Osteoblast (primary cell): ENCODE results near the gene CNNM1. TPM values are rescaled to one million over a fixed set of nuclear protein-coding genes. Genes with fewer than 3 reads are reported as not detected.

Experiments
- DNase-seq: peaks from one replicate; pipeline ENCODE4 v3.0.0; 2011; ENCODE audit warnings: low spot score, mixed read lengths; ENCODE audit not compliant: insufficient read length; ENCODE audit errors: missing footprints
- H2AFZ ChIP-seq: 2 replicates; pipeline ENCODE4 v1.6.0; 2011; ENCODE audit warnings: mild to moderate bottlenecking, low read length
- H3K27ac ChIP-seq: 2 replicates; pipeline ENCODE4 v1.5.1; 2011; ENCODE audit warnings: mild to moderate bottlenecking, low read depth, low read length, moderate library complexity
- H3K27me3 ChIP-seq: 2 replicates; pipeline ENCODE4 v1.6.0; 2012; ENCODE audit warnings: mild to moderate bottlenecking, control low read depth, inconsistent platforms, low read length, moderate library complexity; ENCODE audit not compliant: insufficient read depth
- H3K36me3 ChIP-seq: 2 replicates; pipeline ENCODE4 v1.5.1; 2011; ENCODE audit warnings: mild to moderate bottlenecking, low read length, control low read depth, moderate library complexity; ENCODE audit not compliant: insufficient read depth
- H3K4me1 ChIP-seq: 2 replicates; pipeline ENCODE4 v1.5.1; 2011; ENCODE audit warnings: mild to moderate bottlenecking, low read length, control low read depth, moderate library complexity; ENCODE audit not compliant: insufficient read depth
- H3K4me2 ChIP-seq: 2 replicates; pipeline ENCODE4 v1.6.0; 2011; ENCODE audit warnings: mild to moderate bottlenecking, low read length; ENCODE audit not compliant: insufficient read depth
- H3K4me3 ChIP-seq: fragments of 200-600 bp; sonication (generic); 3 replicates; pipeline ENCODE4 v1.5.1; 2012; ENCODE audit warnings: mild to moderate bottlenecking, low read length, inconsistent platforms; ENCODE audit not compliant: insufficient read depth
- H3K79me2 ChIP-seq: 2 replicates; pipeline ENCODE4 v1.6.0; 2012; ENCODE audit warnings: mild to moderate bottlenecking, low read length, control low read depth, inconsistent platforms; ENCODE audit not compliant: insufficient read depth
- H3K9me3 ChIP-seq: 2 replicates; pipeline ENCODE4 v1.5.1; 2011; ENCODE audit warnings: low read depth, low read length, control low read depth
- H4K20me1 ChIP-seq: 2 replicates; pipeline ENCODE4 v1.6.0; 2012; ENCODE audit warnings: mild to moderate bottlenecking, low read length, control low read depth; ENCODE audit not compliant: insufficient read depth
- CTCF ChIP-seq: IDR thresholded peaks from 2 replicates; pipeline ENCODE4 v1.5.1; 2011; ENCODE audit warnings: mild to moderate bottlenecking, low read depth, low read length, moderate library complexity; ENCODE audit errors: extremely low read depth
- total RNA-seq: library from RNA; depleted of rRNA; stranded (reverse); fragments of >200 nt; gene quantifications from 2 replicates; pipeline ENCODE4 v1.2.3, GENCODE V29; 2012

The CNNM1 gene
- total RNA-seq, 1 donor = 0.36 TPM

- no peaks in the 10 kb centered on the region for H3K36me3 ChIP-seq
- peaks cover 10% of the 10 kb centered on the region for H3K27me3 ChIP-seq
- TF ChIP-seq CTCF = no peak
- no peak overlapping the region for H2AFZ ChIP-seq
- no peak for DNase-seq
- no peak overlapping the region for H3K27ac ChIP-seq
- no peaks in the 10 kb centered on the region for H3K9me3 ChIP-seq
- H4K20me1 ChIP-seq = no peaks in the 10 kb centered on the region
- no peak overlapping the region for H3K4me2 ChIP-seq
- peaks cover 18% of the 10 kb centered on the region for H3K4me1 ChIP-seq
- H3K4me3 ChIP-seq = no peak overlapping the region
- no peaks in the 10 kb centered on the region for H3K79me2 ChIP-seq
Observed at GRCh38 chr10:99375426-99375825, 46.3 kb downstream of the CNNM1 start.

- H3K4me3 ChIP-seq = no peak overlapping the region
- H3K36me3 ChIP-seq = no peaks in the 10 kb centered on the region
- H3K27ac ChIP-seq = no peak overlapping the region
- H3K9me3 ChIP-seq = no peaks in the 10 kb centered on the region
- peaks cover 28% of the 10 kb centered on the region for H3K27me3 ChIP-seq
- TF ChIP-seq CTCF = no peak
- DNase-seq = no peak
- no peak overlapping the region for H3K4me2 ChIP-seq
- H3K79me2 ChIP-seq = no peaks in the 10 kb centered on the region
- no peaks in the 10 kb centered on the region for H4K20me1 ChIP-seq
- no peaks in the 10 kb centered on the region for H3K4me1 ChIP-seq
- H2AFZ ChIP-seq = no peak overlapping the region
Observed at GRCh38 chr10:99382176-99382575, 53.0 kb downstream of the CNNM1 start.

GRCh38 chr10:99387071-99387470, 57.9 kb downstream of the CNNM1 start:
- Histone ChIP-seq H3K4me2 (no peak overlapping the region), H3K79me2 (no peaks in the 10 kb centered on the region), H3K4me1 (peaks cover 3% of the 10 kb centered on the region), H3K27ac (no peak overlapping the region), H4K20me1 (no peaks in the 10 kb centered on the region), H3K9me3 (no peaks in the 10 kb centered on the region), H3K27me3 (peaks cover 28% of the 10 kb centered on the region), H3K36me3 (no peaks in the 10 kb centered on the region), H3K4me3 (no peak overlapping the region), H2AFZ (no peak overlapping the region)
- DNase-seq = no peak
- no peak for TF ChIP-seq CTCF

- Histone ChIP-seq H3K27ac (no peak overlapping the region), H3K36me3 (no peaks in the 10 kb centered on the region), H3K79me2 (no peaks in the 10 kb centered on the region), H4K20me1 (no peaks in the 10 kb centered on the region), H3K4me3 (no peak overlapping the region), H2AFZ (no peak overlapping the region), H3K9me3 (no peaks in the 10 kb centered on the region), H3K4me2 (no peak overlapping the region), H3K27me3 (peaks cover 28% of the 10 kb centered on the region), H3K4me1 (peaks cover 4% of the 10 kb centered on the region)
- TF ChIP-seq CTCF = no peak
- no peak for DNase-seq
Observed at GRCh38 chr10:99387541-99387940, 58.4 kb downstream of the CNNM1 start.
